ENCODE data around the gene RNF34. TPM values are rescaled to one million over a fixed set of nuclear protein-coding genes. Genes with fewer than 3 reads are reported as not detected.

The RNF34 gene
- total RNA-seq, 1 experiment from 2014 or later = 53.6 TPM

DNA sequence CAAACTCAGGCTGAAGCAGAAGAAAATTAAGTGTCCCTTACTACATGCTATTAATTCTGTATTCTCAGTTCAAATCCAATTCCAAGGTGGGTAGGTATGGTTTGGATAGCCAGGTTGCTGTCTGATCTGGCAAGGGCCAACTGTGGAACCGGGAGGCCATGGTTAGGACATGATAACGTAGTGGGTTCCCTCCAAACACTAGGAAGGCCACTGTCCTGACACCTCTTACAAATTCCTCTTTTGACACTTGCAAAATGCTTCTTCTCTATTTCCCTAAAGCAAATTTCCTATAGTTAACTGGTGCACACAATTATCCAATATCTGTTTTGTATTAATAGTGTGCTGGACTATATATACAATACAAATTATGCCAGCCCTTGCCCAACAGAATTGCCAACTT is 70.8 kb downstream of the RNF34 start:
- Mint-ChIP-seq H3K4me3 (no peak overlapping the region), H3K9me3 (no peaks in the 10 kb centered on the region), H3K4me1 (peaks cover 33% of the 10 kb centered on the region), H3K36me3 (no peaks in the 10 kb centered on the region), H3K27me3 (ENCODE audit: low read depth) (no peaks in the 10 kb centered on the region), H3K27ac (no peak overlapping the region)
- ChIA-PET CTCF (no interaction called here), POLR2A (no interaction called here)
- no peak for DNase-seq (ENCODE audit: low spot score)
- TF ChIP-seq ZNF138 (CRISPR knock-in tag; conservative IDR thresholded peaks at IDR 0.05) (no peak), TP53 (CRISPR knock-in tag; IDR thresholded peaks at IDR 0.05) (no peak), ZNF512 (CRISPR knock-in tag; IDR thresholded peaks at IDR 0.05; ENCODE audit: borderline replicate concordance) (no peak), PRRX2 (CRISPR knock-in tag; IDR thresholded peaks at IDR 0.05) (no peak), MLX (CRISPR knock-in tag; IDR thresholded peaks at IDR 0.05) (no peak)
- TF ChIP-seq, protein P1, sequence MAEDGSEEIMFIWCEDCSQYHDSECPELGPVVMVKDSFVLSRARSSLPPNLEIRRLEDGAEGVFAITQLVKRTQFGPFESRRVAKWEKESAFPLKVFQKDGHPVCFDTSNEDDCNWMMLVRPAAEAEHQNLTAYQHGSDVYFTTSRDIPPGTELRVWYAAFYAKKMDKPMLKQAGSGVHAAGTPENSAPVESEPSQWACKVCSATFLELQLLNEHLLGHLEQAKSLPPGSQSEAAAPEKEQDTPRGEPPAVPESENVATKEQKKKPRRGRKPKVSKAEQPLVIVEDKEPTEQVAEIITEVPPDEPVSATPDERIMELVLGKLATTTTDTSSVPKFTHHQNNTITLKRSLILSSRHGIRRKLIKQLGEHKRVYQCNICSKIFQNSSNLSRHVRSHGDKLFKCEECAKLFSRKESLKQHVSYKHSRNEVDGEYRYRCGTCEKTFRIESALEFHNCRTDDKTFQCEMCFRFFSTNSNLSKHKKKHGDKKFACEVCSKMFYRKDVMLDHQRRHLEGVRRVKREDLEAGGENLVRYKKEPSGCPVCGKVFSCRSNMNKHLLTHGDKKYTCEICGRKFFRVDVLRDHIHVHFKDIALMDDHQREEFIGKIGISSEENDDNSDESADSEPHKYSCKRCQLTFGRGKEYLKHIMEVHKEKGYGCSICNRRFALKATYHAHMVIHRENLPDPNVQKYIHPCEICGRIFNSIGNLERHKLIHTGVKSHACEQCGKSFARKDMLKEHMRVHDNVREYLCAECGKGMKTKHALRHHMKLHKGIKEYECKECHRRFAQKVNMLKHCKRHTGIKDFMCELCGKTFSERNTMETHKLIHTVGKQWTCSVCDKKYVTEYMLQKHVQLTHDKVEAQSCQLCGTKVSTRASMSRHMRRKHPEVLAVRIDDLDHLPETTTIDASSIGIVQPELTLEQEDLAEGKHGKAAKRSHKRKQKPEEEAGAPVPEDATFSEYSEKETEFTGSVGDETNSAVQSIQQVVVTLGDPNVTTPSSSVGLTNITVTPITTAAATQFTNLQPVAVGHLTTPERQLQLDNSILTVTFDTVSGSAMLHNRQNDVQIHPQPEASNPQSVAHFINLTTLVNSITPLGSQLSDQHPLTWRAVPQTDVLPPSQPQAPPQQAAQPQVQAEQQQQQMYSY (CRISPR knock-in tag; IDR thresholded peaks at IDR 0.05) = no peak
- TF ChIP-seq, protein P2, sequence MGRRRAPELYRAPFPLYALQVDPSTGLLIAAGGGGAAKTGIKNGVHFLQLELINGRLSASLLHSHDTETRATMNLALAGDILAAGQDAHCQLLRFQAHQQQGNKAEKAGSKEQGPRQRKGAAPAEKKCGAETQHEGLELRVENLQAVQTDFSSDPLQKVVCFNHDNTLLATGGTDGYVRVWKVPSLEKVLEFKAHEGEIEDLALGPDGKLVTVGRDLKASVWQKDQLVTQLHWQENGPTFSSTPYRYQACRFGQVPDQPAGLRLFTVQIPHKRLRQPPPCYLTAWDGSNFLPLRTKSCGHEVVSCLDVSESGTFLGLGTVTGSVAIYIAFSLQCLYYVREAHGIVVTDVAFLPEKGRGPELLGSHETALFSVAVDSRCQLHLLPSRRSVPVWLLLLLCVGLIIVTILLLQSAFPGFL (CRISPR knock-in tag; IDR thresholded peaks at IDR 0.05; ENCODE audit: borderline replicate concordance) = no peak
- TF ChIP-seq, protein P3, sequence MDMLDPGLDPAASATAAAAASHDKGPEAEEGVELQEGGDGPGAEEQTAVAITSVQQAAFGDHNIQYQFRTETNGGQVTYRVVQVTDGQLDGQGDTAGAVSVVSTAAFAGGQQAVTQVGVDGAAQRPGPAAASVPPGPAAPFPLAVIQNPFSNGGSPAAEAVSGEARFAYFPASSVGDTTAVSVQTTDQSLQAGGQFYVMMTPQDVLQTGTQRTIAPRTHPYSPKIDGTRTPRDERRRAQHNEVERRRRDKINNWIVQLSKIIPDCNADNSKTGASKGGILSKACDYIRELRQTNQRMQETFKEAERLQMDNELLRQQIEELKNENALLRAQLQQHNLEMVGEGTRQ (CRISPR knock-in tag; IDR thresholded peaks at IDR 0.05) = no peak
- no peak for ATAC-seq

DNA sequence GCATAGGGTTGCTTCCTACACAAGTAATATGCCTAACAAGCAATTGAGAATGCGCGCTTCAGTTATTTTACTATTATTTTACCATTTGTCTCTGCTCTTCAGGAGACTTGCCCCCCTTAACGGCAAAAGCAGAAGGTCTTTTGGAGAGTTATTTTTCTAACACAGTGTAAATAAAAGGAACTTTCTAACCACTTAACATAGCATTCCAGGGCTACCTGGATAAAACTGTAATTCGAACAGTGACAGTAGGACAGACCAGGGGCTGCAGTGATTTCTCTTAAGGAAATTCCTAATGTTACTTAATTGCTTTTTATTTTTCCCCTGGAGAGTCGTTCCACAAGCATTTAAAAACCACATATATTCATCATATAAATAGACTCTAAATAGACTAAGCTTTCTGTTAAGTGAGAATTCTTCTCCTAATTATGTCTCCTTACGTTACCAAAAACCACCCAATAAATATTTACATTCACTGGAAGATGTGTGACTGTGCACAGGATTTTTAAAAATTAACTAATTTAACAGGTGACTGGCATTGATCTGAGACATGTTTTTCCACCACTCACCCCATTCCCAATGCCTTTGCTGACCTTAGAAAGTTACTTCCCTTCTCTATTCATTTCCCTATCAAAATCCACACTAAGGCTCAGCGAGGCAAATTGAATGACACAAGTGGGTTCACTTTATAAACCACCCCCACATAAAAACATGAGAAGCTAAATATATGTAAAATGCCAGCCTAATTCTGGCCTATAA is 72.4 kb downstream of the RNF34 start:
- ChIA-PET POLR2A (no interaction called here), CTCF (no interaction called here)
- no peak overlapping the region for H3K4me3 Mint-ChIP-seq
- no peaks in the 10 kb centered on the region for H3K36me3 Mint-ChIP-seq
- no peak overlapping the region for H3K27ac Mint-ChIP-seq
- no peaks in the 10 kb centered on the region for H3K9me3 Mint-ChIP-seq
- H3K4me1 Mint-ChIP-seq = peaks cover 34% of the 10 kb centered on the region
- no peaks in the 10 kb centered on the region for H3K27me3 Mint-ChIP-seq (ENCODE audit: low read depth)
- DNase-seq (ENCODE audit: low spot score) (no peak), ATAC-seq (no peak)
- TF ChIP-seq SMAD3 (CRISPR knock-in tag; IDR thresholded peaks at IDR 0.05; ENCODE audit: borderline replicate concordance) = no peak
- TF ChIP-seq, protein P4, sequence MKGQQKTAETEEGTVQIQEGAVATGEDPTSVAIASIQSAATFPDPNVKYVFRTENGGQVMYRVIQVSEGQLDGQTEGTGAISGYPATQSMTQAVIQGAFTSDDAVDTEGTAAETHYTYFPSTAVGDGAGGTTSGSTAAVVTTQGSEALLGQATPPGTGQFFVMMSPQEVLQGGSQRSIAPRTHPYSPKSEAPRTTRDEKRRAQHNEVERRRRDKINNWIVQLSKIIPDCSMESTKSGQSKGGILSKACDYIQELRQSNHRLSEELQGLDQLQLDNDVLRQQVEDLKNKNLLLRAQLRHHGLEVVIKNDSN (CRISPR knock-in tag; IDR thresholded peaks at IDR 0.05) = no peak
- TF ChIP-seq CREB1 (CRISPR knock-in tag; IDR thresholded peaks at IDR 0.05) = no peak
- no peak for TF ChIP-seq ZNF425 (CRISPR knock-in tag; conservative IDR thresholded peaks at IDR 0.05)
- TF ChIP-seq FOXP1 (CRISPR knock-in tag; IDR thresholded peaks at IDR 0.05; ENCODE audit: borderline replicate concordance) = no peak
- TF ChIP-seq ATF1 (CRISPR knock-in tag; IDR thresholded peaks at IDR 0.05) = no peak
- TF ChIP-seq KAT7 (CRISPR knock-in tag; IDR thresholded peaks at IDR 0.05; ENCODE audit: borderline replicate concordance) = no peak
- no peak for TF ChIP-seq JAZF1 (CRISPR knock-in tag; IDR thresholded peaks at IDR 0.05)
- TF ChIP-seq, protein P5, sequence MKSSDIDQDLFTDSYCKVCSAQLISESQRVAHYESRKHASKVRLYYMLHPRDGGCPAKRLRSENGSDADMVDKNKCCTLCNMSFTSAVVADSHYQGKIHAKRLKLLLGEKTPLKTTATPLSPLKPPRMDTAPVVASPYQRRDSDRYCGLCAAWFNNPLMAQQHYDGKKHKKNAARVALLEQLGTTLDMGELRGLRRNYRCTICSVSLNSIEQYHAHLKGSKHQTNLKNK (CRISPR knock-in tag; IDR thresholded peaks at IDR 0.05) = no peak
- no peak for TF ChIP-seq TCF7 (CRISPR knock-in tag; IDR thresholded peaks at IDR 0.05; ENCODE audit: low read depth)
- no peak for TF ChIP-seq EMX1 (CRISPR knock-in tag; IDR thresholded peaks at IDR 0.05)
- TF ChIP-seq AR (CRISPR knock-in tag; IDR thresholded peaks at IDR 0.05) = no peak

All from WTC11 (cell line).